ENCODE measurements around the gene USP9Y. TPM values are rescaled to one million over a fixed set of nuclear protein-coding genes. Genes with fewer than 3 reads are reported as not detected.

The USP9Y gene
- total RNA-seq, 1 experiment from 2014 or later = not detected

DNA sequence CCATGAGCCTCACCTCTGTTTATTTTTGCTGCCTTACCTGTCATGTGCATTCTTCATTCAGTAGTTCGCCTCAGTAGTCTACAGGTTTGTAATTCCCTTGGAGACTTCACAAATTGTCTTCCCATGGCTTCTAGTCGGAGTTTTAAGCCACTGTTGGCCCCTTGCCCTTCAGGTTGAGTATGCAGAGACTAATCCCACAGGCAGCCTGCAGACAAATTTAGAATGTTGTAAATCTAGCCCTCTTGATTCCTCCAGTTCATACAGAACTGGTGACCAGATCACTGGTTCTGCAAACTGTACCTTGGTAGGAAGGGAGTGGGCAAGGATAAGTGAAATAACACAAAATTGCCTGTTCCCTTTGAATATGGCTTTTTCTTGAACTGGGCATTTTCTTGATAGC lies 33.0 kb downstream of the USP9Y start:
- DNase-seq = no peak
- CTCF ChIA-PET = no interaction called here
- no peaks in the 10 kb centered on the region for H3K4me1 Mint-ChIP-seq (ENCODE audit: low read depth, unreplicated experiment)
- H3K4me3 Mint-ChIP-seq (ENCODE audit: low read depth, unreplicated experiment) = no peak overlapping the region
- TF ChIP-seq CTCF (IDR thresholded peaks at IDR 0.05; ENCODE audit: unreplicated experiment) = no peak
- no peaks in the 10 kb centered on the region for H3K9me3 Mint-ChIP-seq (ENCODE audit: low read depth, unreplicated experiment)
- intact Hi-C loops (cut with micrococcal nuclease; ENCODE audit: unreplicated experiment) = no loop called here
- no peaks in the 10 kb centered on the region for H3K36me3 Mint-ChIP-seq (ENCODE audit: insufficient read depth, unreplicated experiment)
- H3K27ac Mint-ChIP-seq (ENCODE audit: unreplicated experiment) = no peak overlapping the region
- H3K27me3 Mint-ChIP-seq (ENCODE audit: unreplicated experiment) = no peaks in the 10 kb centered on the region
- no TSS peak for BruUV-seq (replicated peaks)

DNA sequence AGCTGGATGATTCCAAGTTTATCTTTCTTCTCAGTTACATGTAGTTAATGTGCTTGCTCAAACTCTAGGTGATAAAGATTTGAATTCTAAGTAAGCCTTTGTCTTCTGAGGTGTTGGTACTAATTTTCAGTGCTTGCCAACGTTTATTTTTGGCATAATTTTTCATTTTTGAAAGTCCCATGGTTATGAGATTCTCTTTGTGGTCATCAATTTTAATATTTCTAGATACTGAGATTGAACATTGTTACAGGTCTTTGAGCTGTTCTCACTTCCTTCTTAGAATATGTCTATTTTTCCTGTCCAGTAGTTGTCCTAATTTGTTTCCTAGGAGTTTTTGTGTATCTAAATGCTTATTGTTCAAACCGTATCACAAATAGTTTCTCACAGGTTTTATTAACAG lies 40.4 kb downstream of the USP9Y start:
- no peak for DNase-seq
- CTCF ChIA-PET = no interaction called here
- intact Hi-C loops (cut with micrococcal nuclease; ENCODE audit: unreplicated experiment) = no loop called here
- Mint-ChIP-seq H3K27ac (ENCODE audit: unreplicated experiment) (no peak overlapping the region), H3K4me1 (ENCODE audit: low read depth, unreplicated experiment) (no peaks in the 10 kb centered on the region), H3K36me3 (ENCODE audit: insufficient read depth, unreplicated experiment) (no peaks in the 10 kb centered on the region), H3K9me3 (ENCODE audit: low read depth, unreplicated experiment) (no peaks in the 10 kb centered on the region), H3K4me3 (ENCODE audit: low read depth, unreplicated experiment) (no peak overlapping the region), H3K27me3 (ENCODE audit: unreplicated experiment) (no peaks in the 10 kb centered on the region)
- TF ChIP-seq CTCF (IDR thresholded peaks at IDR 0.05; ENCODE audit: unreplicated experiment) = no peak
- BruUV-seq (replicated peaks) = no TSS peak

GRCh38 chrY:12742725-12743124 lies 41.7 kb downstream of the USP9Y start:
- no TSS peak for BruUV-seq (replicated peaks)
- H3K4me3 Mint-ChIP-seq (ENCODE audit: low read depth, unreplicated experiment) = no peak overlapping the region

GRCh38 chrY:12744091-12744490 lies 43.1 kb downstream of the USP9Y start:
- no peak for DNase-seq
- no peak overlapping the region for H3K4me3 Mint-ChIP-seq (ENCODE audit: low read depth, unreplicated experiment)
- CTCF ChIA-PET = no interaction called here
- no peaks in the 10 kb centered on the region for H3K9me3 Mint-ChIP-seq (ENCODE audit: low read depth, unreplicated experiment)
- H3K4me1 Mint-ChIP-seq (ENCODE audit: low read depth, unreplicated experiment) = no peaks in the 10 kb centered on the region
- no peaks in the 10 kb centered on the region for H3K36me3 Mint-ChIP-seq (ENCODE audit: insufficient read depth, unreplicated experiment)
- no peak for TF ChIP-seq CTCF (IDR thresholded peaks at IDR 0.05; ENCODE audit: unreplicated experiment)
- intact Hi-C loops (cut with micrococcal nuclease; ENCODE audit: unreplicated experiment) = no loop called here
- H3K27me3 Mint-ChIP-seq (ENCODE audit: unreplicated experiment) = no peaks in the 10 kb centered on the region
- H3K27ac Mint-ChIP-seq (ENCODE audit: unreplicated experiment) = no peak overlapping the region
- BruUV-seq (replicated peaks) = no TSS peak

More at GRCh38 chrY:12742725-12743124, 41.7 kb downstream of the USP9Y start:
- Mint-ChIP-seq H3K9me3 (ENCODE audit: low read depth, unreplicated experiment) (no peaks in the 10 kb centered on the region), H3K27me3 (ENCODE audit: unreplicated experiment) (no peaks in the 10 kb centered on the region), H3K27ac (ENCODE audit: unreplicated experiment) (no peak overlapping the region), H3K4me1 (ENCODE audit: low read depth, unreplicated experiment) (no peaks in the 10 kb centered on the region), H3K36me3 (ENCODE audit: insufficient read depth, unreplicated experiment) (no peaks in the 10 kb centered on the region)
- CTCF ChIA-PET = no interaction called here
- intact Hi-C loops (cut with micrococcal nuclease; ENCODE audit: unreplicated experiment) = no loop called here
- no peak for DNase-seq
- TF ChIP-seq CTCF (IDR thresholded peaks at IDR 0.05; ENCODE audit: unreplicated experiment) = no peak

- TF ChIP-seq CTCF (IDR thresholded peaks at IDR 0.05; ENCODE audit: unreplicated experiment) = no peak
Observed at GRCh38 chrY:12749293-12749692, 48.3 kb downstream of the USP9Y start.

More at GRCh38 chrY:12749293-12749692, 48.3 kb downstream of the USP9Y start:
- Mint-ChIP-seq H3K4me1 (ENCODE audit: low read depth, unreplicated experiment) (no peaks in the 10 kb centered on the region), H3K4me3 (ENCODE audit: low read depth, unreplicated experiment) (no peak overlapping the region), H3K36me3 (ENCODE audit: insufficient read depth, unreplicated experiment) (no peaks in the 10 kb centered on the region), H3K27me3 (ENCODE audit: unreplicated experiment) (no peaks in the 10 kb centered on the region), H3K9me3 (ENCODE audit: low read depth, unreplicated experiment) (no peaks in the 10 kb centered on the region), H3K27ac (ENCODE audit: unreplicated experiment) (no peak overlapping the region)
- CTCF ChIA-PET = no interaction called here
- DNase-seq = no peak
- no TSS peak for BruUV-seq (replicated peaks)
- intact Hi-C loops (cut with micrococcal nuclease; ENCODE audit: unreplicated experiment) = no loop called here
